DMS53 treated with DMSO at 0.1 percent for 48 hours (cell line): ENCODE results near the gene MRPS11.
"Not testable (repeated sequence)": the region's sequence is repeated elsewhere in the genome, so short reads cannot be mapped to it uniquely, and the experiment has no call there.

Source experiments
- DNase-seq: peaks from one replicate; lab custom pipeline; 2025; ENCODE audit not compliant: unreplicated experiment; lab: John Stamatoyannopoulos, UW

The MRPS11 gene

GRCh38 chr15:88467073-88467934 lies at the start of gene MRPS11, which contains the start of gene MRPL46:
Gene MRPS11 (plus strand): TSS chr15:88467708. CDS start chr15:88467718, 10 bp downstream.
Gene MRPL46 (minus strand): TSS chr15:88467388. CDS start chr15:88467377, 11 bp downstream.
- peak; percentile 87 for DNase-seq

- no peak for DNase-seq
Measured at GRCh38 chr15:88419830-88420229, 47.7 kb upstream of the MRPS11 start.

- DNase-seq: no peak
Measured at GRCh38 chr15:88423331-88423730, 44.2 kb upstream of the MRPS11 start.

- no peak for DNase-seq
Measured at GRCh38 chr15:88426304-88426703, 41.2 kb upstream of the MRPS11 start.

GRCh38 chr15:88428053-88428452 lies 39.5 kb upstream of the MRPS11 start:
- no peak for DNase-seq

GRCh38 chr15:88428805-88429605 lies 38.5 kb upstream of the MRPS11 start:
- no peak for DNase-seq

GRCh38 chr15:88430051-88430450 lies 37.5 kb upstream of the MRPS11 start:
- DNase-seq: no peak

GRCh38 chr15:88431441-88431840 lies 36.1 kb upstream of the MRPS11 start:
- no peak for DNase-seq

- no peak for DNase-seq
Measured at GRCh38 chr15:88433046-88433685, 34.3 kb upstream of the MRPS11 start.

GRCh38 chr15:88434106-88434505 lies 33.4 kb upstream of the MRPS11 start:
- not testable (repeated sequence) for DNase-seq

GRCh38 chr15:88438181-88438580 lies 29.3 kb upstream of the MRPS11 start:
- DNase-seq: no peak

- DNase-seq: no peak
Measured at GRCh38 chr15:88440021-88440420, 27.5 kb upstream of the MRPS11 start.

- no peak for DNase-seq
Measured at GRCh38 chr15:88441076-88441730, 26.3 kb upstream of the MRPS11 start.

- no peak for DNase-seq
Measured at GRCh38 chr15:88447206-88447605, 20.3 kb upstream of the MRPS11 start.

- DNase-seq: no peak
Measured at GRCh38 chr15:88447741-88448140, 19.8 kb upstream of the MRPS11 start.

GRCh38 chr15:88448991-88449461 lies 18.5 kb upstream of the MRPS11 start:
- DNase-seq: no peak

GRCh38 chr15:88449581-88449980 lies 17.9 kb upstream of the MRPS11 start:
- no peak for DNase-seq

- DNase-seq: peak; percentile 4
Measured at GRCh38 chr15:88450125-88450798, 17.2 kb upstream of the MRPS11 start.

- DNase-seq: no peak
Measured at GRCh38 chr15:88453651-88454050, 13.9 kb upstream of the MRPS11 start.

- no peak for DNase-seq
Measured at GRCh38 chr15:88454236-88454635, 13.3 kb upstream of the MRPS11 start.
